Stimulated activated CD4-positive, alpha-beta T cell treated with anti-CD3 and anti-CD28 coated beads, Interleukin-15, amount 100 ng/mL, for 48 hours (primary cell): ENCODE data around the gene TAAR8.
A peak's percentile ranks its signal among the peaks of the same experiment; 100 is the strongest.
"Not testable (repeated sequence)": the region's sequence is repeated elsewhere in the genome, so short reads cannot be mapped to it uniquely, and the experiment has no call there.

Experiments
- DNase-seq, 2 donors: peaks; one replicate each; pipeline ENCODE4 v3.0.0-alpha.2; 2020; ENCODE audit warnings: low read depth in 2 of 2

The TAAR8 gene, protein sequence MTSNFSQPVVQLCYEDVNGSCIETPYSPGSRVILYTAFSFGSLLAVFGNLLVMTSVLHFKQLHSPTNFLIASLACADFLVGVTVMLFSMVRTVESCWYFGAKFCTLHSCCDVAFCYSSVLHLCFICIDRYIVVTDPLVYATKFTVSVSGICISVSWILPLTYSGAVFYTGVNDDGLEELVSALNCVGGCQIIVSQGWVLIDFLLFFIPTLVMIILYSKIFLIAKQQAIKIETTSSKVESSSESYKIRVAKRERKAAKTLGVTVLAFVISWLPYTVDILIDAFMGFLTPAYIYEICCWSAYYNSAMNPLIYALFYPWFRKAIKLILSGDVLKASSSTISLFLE

DNA sequence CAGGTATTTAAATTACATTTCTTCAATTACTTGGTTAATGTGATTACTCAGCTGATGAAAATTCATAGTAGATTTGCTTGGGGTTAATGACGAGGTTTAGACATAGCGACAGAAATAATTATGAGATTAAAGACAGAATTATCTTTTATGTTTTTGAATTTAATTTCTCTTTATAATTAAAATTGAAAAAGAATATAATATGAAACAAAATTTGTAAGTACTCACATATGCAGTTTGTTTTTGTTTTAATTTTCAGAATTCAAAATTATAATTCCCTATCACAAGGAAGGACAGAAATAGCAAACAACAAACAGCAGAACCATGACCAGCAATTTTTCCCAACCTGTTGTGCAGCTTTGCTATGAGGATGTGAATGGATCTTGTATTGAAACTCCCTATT is at the start of gene TAAR8:
Gene TAAR8, plus strand, starts transcription at position 301 of the 400 bp plus-strand sequence. Its CDS starts 21 bp downstream, at position 322.
- no peak for DNase-seq

DNA sequence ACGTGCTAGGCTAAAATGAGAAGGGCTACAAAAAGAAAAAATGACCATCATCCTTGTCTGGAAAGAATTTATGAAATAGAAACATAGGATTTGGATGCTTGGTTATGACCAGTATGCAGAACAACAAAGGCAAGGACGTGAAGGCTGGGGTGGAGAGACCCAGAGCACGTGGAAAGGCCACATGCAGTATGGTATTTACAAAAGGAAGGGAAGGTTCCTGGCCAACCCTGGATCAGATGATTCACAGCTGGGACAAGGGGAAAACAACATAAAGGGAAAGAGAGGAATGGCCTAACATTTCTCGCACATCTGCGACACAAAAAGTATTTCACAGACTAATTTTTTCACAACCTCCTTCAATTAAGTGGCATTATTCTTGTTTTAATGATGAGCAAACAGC is 47.7 kb upstream of the TAAR8 start:
- DNase-seq: no peak

DNA sequence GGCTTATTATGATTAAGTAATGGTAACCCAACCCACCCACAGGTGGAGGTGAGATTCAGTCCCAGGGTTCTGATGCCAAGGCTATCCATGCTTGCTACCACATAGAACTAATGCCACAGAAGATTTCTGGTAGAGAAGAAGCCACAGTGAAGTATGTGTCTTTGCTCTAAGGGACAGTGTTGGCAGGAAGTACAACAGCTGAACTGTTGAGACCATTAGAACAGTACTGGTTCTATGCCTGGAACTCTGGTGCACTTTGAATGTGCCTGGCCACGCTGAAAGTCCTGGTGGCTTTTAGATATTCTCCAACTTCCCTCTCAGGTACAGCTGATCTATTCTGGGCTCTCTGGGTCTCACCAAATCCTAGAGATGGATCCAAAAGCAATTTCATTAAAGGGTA is 47.3 kb upstream of the TAAR8 start:
- no peak for DNase-seq

DNA sequence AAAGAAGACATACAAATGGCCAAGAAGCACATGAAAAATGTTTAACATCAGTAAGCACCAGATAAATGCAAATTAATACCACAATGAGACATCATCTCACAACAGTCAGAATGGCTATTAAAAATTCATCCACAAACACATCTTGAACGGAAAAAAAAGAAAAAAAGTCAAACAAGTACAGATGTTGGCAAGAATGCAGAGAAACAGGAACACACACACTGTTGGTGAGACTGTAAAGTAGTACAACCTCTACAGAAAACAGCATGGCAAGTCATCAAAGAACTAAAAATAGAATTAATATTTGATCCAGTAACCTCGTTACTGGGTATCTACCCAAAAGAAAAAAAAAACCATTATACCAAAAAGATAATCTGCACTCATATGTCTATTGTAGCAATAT is 46.0 kb upstream of the TAAR8 start:
- no peak for DNase-seq

DNA sequence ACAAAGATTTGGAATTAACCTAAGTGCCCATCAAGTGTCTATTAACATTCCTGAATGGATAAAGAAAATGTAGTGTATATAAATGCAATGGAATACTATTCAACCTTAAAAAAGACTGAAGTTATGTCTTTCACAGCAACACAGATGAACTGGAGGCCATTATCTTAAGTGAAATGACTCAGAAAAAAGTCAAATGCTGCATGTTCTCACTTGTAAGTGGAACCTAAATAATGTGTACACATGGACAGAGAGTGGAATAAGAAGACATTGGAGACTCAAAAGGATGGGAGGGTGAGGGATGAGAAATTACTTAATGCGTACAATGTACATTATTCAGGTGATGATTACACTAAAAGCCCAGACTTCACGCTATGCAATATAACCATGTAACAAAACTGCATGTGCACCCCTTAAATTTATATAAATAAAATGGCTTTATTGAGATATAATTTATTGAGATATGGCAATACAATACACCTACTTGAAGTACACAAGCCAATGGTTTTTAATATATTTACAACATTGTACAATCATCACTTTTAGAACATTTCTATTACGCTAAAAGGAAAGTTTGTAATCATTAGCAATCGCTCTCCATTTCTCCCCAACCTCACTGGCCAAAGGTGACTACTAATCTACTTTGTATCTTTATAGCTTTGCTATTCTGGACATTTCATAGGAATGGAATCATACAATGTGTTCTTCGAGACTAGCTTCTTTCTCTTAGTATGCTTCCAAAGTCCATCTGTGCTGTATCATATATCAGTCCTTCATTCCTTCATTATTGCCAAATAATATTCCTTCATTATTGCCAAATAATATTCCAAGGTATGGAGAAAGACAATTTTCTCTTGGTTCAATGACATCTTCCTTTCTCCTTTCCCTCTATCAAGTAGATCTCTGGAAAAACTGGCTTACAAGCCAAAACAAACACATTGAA is 45.3 kb upstream of the TAAR8 start:
- DNase-seq: no peak

DNA sequence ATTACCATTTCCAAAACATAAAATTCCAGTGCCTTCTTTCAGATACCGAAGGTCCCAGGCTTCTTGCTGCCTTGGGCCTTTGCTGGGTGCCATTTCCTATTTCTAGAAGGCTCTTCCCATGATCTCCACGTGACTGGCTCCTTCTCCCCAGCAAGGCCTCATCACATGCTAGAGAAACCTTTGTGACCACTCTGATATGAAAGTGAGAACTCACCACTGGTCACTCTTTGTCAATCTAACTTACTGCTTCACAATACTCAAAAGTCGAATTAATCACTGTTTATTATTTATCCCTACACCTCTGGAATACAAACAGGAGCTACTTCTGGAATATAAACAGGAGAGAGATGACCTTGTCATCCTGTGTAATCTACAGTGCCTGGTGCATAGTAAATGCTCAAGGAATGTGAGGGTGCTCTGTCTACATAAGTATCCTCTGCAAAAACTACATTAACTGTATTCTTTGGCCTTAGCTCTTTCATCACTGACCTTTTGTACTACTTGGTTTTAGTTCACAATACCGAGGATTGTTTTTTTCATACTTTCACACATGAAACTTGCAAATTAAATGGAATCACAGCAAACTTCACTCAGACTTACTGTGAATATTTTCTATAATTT is 41.2 kb upstream of the TAAR8 start:
- no peak for DNase-seq

DNA sequence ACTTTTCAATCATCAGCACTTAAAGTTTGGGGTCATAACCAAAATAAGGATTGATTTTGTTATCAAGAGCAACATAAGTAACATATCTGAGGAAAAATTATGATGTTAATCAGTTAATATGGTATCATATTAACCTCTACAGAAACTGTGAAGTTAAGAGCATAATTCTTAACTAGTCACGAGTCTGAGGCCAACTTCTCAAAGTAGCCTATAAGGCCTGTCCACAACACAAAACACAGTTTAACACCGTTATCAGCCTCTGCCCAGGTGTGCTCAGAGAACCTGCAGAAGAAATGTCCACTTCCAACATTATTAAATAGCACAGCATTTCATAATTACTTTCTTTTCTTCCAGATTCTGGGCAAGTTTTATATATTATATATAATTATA is 40.6 kb upstream of the TAAR8 start:
- no peak for DNase-seq

DNA sequence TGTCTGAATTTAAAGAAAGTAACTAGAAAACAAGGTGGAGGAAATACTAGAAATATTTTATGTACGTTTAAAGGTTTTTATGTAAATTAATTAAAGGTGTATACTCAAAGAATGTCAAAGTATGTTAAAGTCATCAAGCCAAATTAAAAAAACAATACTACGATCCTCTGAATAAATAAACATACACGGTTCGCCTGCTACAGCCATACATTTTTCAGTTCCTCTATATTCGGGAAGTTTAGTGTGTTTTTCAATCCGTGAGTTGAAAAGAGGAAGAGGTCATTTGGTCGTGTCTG is 40.2 kb upstream of the TAAR8 start:
- DNase-seq: no peak

DNA sequence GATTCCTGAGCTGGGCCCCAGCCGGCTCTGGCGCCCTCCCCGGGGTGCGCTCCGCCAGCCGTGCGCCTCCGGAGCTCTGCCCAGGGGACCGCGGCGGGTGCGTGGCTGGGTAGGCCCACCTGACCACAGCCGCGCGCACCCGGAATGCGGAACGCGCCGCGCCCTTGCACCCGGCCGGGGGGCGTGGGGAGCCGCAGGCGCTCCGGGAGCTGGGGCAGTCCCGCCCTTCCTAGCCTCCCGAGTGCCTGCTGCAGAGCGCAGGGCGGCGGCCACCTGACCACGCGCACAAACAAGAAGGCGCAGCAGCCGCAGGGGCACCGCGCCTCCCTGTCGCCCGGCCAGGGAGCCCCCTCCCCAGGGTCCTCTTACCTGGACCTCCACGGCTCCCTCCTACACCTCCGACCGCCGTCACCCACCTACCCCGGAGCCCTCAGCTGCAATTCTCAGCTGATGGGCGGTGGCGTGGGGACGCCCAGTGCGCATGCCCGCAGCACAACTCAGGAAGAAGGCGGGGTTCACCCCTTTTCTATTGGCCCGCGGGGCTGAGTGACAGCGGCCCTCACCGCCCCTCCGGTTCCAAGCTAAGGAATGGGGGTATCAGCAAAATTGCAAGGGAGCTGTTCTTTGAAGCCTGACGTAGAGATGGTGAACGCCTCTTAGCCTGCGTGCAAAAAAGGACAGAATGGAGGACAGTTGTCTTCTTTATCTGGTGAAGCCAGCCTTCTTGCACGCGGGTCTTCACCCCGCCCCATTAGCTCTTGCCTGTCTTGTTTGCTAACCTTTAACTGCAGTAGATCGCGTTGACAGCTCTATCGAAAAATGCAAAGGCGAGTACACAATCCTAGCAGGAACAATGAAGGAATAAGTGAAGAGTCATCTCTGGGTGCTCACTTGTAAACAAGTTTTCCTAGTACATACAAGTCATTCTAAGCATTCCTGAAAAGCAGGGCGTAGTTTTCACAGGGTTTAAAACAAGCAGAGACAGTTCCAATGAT is 39.5 kb upstream of the TAAR8 start, which contains the start of gene STX7:
Gene STX7, minus strand, starts transcription at position 479 of the 995 bp plus-strand sequence. CDS start 9,586 bp downstream, outside the sequence.
- peak; percentile 67 to 79 for DNase-seq

DNA sequence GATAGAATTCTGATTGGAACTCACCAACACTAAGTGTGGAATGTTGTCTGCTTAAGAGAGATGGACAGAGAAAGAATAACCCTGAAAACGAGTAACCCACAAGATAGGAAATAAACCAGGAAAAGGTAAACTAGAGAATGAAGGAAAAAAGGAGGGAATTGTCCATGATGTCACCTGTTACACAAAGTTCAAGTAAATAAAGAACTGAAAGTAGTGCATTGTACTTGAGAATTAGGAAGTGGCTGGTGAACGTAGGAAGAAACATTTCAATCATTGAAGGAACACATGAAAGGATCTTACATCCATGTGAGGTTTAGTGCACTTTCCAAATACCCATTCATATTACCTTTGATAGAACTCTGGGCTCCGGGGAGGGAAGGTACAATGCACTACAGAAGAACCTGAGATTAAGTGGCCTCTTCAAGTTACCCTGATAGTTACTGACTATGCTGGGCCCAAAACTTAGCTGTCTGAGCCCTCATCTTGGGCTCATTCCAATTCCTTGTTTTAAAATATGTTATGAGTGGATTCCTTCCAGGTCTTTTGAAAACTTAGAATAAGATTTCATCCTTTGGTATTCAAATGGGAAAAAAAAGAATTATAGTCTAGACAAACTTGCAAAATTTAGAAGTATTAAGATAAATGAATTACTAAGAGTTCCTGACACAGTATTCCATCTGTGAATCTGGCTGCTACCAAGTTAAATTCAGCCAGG is 38.5 kb upstream of the TAAR8 start:
- no peak for DNase-seq

DNA sequence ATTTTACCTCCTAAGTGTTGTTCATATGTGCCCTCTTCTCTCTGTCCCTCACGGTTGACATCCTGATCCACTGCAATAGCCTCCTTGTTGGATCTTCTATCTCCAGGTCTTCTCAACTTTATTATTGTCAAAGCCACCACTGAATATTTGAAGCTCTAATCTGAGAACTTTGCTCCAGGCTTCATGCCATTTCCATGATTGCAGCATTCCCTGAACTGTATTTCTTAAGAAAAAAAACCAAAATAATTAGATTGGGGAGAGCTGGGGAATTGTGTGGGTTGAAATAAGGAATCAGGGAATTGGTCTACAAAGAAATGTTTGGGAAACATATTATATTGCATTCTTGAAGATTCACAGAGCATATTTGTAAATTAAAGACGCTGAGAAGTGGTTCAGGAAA is 37.1 kb upstream of the TAAR8 start:
- no peak for DNase-seq

DNA sequence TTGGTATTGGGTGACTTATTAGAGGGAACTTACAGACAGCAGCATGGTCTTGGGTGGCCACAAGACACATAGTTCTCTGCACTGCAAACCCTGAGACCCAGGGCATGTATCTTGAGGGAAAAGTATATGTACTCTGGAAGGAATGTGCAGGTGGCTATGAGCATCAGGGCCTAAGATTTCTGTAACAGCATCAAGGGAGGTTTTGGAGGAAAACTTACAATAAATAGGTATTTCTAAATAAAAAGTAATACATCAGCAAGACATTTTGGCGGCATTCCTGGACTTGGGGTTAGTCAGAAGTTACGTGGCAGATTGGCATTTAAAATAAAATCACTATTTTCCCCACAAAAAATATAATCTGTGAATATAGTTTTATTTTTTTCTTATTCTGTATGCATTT is 31.5 kb upstream of the TAAR8 start:
- DNase-seq: no peak

DNA sequence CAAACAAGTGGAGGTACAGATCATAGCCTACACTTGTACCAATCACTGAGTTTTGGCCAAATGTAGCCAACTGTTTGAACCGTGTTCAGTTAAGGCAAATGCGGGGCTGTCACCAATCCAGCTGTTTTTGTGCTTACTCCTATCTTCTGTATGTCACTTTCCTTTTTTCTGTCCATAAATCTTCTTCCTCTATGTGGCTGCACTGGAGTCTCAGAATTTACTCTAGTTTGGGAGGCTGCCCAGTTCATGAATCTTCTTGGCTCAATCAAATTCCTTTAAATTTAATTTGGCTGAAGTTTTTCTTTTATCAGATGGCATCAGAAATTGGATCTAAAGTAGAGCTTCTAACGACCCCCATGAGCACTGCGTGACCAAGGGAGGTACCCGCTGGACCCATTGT is 27.8 kb upstream of the TAAR8 start:
- no peak for DNase-seq

DNA sequence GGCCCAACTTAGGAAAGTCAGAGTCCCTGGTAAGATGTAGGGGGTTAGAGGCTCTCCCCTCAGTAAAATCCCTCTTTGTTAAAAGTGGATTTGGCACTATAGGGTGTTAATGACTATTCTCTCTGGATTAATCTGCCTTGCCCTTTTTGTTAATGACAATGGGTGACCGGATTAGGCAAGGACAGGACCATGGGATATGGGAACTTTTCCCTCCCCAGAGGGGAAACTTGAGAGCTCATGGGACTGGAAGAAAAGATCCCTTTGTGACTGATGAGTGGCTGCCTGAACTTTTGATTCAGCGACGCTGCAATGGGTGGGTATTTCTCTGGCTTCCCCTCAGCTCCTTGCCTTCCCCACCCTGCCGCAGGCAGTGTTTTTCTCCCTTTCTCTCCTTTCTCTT is 26.6 kb upstream of the TAAR8 start:
- no peak for DNase-seq

DNA sequence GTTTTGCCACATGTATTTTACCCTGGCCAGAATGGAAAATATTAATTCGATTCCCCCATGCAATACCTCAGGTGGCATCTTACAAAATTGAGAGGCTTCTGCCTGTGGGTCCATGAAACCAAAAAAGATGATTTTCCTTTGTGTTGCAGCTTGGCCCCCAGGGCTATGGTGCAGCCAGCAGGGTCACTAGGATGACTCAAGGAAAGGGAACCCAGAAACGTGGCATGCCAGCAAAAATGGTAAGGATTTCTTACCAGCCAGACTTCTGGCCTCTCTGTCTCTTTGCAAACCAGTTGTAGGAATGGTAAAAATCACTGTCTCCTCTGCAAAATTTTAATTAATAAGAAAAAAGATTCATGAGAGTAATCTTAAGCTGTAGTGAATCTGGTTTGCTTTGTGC is 26.0 kb upstream of the TAAR8 start:
- DNase-seq: no peak

DNA sequence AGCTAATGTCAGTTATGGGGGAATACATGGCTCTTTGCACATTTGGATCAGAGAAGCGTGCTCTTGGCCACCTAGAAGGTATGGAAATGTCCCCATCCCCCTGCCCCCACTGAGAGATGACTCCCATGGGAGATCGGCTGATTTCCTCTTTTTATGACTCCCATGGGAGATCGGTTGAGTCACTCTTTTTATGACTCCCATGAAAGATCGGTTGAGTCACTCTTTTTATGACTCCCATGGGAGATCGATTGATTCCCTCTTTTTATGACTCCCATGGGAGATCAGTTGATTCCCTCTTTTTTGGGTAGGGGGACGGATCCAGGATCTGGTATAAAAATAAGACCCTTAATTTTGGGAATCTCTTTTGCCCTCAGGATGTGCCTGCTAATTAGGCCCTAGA is 24.7 kb upstream of the TAAR8 start:
- no peak for DNase-seq

DNA sequence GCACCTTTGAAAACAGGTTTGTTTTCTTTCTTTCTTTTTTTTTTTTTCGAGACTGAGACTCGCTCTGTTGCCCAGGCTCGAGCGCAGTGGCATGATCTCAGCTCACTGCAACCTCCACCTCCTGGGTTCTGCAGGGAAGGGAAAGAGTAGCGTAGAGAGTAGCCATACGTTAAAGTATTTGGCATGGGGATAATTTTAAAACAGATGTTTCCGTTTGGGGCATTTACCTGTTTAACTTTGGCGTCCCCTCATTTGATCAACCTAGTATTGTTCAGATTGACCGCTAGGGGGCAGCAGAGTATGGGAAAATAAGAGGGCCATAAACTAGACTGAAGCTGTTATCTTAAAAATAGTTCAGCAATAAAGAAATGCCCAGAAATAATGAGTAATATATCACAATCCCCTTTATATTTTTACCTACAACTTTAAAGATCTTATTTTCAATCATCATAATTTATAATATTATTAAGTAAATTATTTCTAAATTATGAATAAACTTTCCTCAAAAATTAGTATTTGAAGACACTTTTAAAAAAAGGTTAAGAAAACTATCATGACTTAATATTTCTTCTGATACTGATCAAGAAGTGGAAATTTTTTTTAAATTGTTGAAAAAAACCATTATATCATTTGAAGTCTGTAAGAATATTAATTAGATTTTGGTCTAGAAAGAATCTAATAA is 22.0 kb upstream of the TAAR8 start:
- peak; percentile 38 to 67 for DNase-seq

DNA sequence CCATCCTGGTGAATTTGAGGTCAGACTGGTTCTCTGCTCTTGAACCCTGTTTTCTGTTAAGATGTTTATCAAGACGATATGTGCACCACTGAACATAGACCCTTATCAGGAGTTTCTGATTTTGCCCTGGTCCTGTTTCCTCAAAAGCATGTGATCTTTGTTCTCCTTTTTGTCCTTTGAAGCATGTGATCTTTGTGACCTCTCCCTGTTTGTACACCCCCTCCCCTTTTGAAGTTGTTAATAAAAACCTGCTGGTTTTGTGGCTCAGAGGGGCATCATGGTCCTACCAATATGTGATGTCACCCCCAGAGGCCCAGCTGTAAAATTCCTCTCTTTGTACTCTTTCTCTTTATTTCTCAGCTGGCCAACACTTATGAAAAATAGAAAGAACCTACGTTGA is 17.9 kb upstream of the TAAR8 start:
- not testable (repeated sequence) for DNase-seq

DNA sequence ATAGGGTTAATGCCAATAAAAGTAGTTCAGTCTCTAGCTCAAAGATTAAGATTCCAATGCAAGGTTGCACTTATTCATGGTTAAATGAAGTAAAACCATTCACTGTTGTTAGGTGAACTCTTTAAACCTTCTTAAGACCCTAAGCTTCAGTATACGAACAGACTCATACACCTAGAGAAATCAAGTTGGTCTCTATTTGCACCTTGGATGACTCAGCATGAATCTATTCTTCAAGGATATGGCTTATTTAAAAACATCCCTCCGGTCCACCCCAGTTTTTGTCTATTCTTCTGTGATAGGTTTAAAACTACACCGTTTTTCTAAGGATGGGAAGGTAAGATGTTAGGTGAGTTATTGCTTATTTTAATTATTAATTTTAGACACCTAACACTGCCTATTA is 15.3 kb upstream of the TAAR8 start:
- no peak for DNase-seq

DNA sequence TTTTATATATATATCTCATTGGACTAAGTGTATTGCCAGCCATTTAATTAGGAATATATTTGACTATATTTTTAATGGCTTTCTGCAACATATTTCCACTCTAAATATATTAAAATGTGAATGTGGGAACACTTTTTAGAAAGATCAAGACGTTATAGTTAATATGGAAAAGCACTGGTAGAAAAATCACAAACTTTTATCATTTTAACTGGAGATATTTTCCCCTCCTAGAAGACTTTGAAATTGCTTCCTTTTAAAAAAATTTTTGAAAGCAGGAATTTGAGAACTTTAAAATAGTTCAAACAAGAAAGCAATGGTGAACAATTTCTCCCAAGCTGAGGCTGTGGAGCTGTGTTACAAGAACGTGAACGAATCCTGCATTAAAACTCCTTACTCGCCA is 14.5 kb upstream of the TAAR8 start, which contains the start of gene TAAR9:
Gene TAAR9, plus strand, starts transcription at position 301 of the 400 bp plus-strand sequence. Its CDS starts 13 bp downstream, at position 314.
- no peak for DNase-seq
